ENCODE measurements around the gene LMO2. TPM values are rescaled to one million over a fixed set of nuclear protein-coding genes. Genes with fewer than 3 reads are reported as not detected.
"Not testable (repeated sequence)": the region's sequence is repeated elsewhere in the genome, so short reads cannot be mapped to it uniquely, and the experiment has no call there.

Gene LMO2
- total RNA-seq, 1 donor from 2014 or later: 12.7 TPM

- H3K4me3 Mint-ChIP-seq: no peak overlapping the region
- H3K27me3 Mint-ChIP-seq: peaks cover 23% of the 10 kb centered on the region
- no peak for DNase-seq (ENCODE audit: extremely low spot score, unreplicated experiment)
- H3K9me3 Mint-ChIP-seq: no peaks in the 10 kb centered on the region
- no peaks in the 10 kb centered on the region for H3K36me3 Mint-ChIP-seq
- H3K4me1 Mint-ChIP-seq (ENCODE audit: unreplicated experiment): no peaks in the 10 kb centered on the region
- no peak overlapping the region for H3K27ac Mint-ChIP-seq
- no peak for TF ChIP-seq CTCF (conservative IDR thresholded peaks at IDR 0.05)
Observed at GRCh38 chr11:33919645-33920044, 27.8 kb upstream of the LMO2 start.

DNA sequence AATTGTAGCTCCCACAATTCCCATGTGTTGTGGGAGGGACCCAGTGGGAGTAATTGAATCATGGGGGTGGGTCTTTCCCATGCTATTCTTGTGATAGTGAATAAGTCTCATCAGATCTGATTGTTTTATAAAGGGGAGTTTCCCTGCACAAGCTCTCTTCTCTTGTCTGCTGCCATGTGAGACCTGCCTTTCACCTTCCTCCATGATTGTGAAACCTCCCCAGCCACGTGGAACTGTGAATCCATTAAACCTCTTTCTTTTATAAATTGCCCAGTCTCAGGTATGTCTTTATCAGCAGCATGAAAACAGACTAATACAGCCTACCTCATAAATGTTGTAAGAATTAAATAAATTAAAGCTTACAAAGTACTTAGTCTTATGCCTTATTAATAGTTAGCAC, 25.5 kb upstream of the LMO2 start:
- H3K4me1 Mint-ChIP-seq (ENCODE audit: unreplicated experiment); H3K9me3 Mint-ChIP-seq; H3K4me3 Mint-ChIP-seq; H3K36me3 Mint-ChIP-seq; H3K27ac Mint-ChIP-seq; DNase-seq (ENCODE audit: extremely low spot score, unreplicated experiment): not testable (repeated sequence)
- peaks cover 14% of the 10 kb centered on the region for H3K27me3 Mint-ChIP-seq

- no peak for TF ChIP-seq CTCF (conservative IDR thresholded peaks at IDR 0.05)
- Mint-ChIP-seq H3K4me1 (ENCODE audit: unreplicated experiment) (peaks cover 10% of the 10 kb centered on the region), H3K4me3 (no peak overlapping the region), H3K27ac (no peak overlapping the region), H3K27me3 (peaks cover 14% of the 10 kb centered on the region), H3K36me3 (no peaks in the 10 kb centered on the region), H3K9me3 (peaks cover 5% of the 10 kb centered on the region)
- no peak for DNase-seq (ENCODE audit: extremely low spot score, unreplicated experiment)
Observed at GRCh38 chr11:33916736-33917135, 24.9 kb upstream of the LMO2 start.

DNA sequence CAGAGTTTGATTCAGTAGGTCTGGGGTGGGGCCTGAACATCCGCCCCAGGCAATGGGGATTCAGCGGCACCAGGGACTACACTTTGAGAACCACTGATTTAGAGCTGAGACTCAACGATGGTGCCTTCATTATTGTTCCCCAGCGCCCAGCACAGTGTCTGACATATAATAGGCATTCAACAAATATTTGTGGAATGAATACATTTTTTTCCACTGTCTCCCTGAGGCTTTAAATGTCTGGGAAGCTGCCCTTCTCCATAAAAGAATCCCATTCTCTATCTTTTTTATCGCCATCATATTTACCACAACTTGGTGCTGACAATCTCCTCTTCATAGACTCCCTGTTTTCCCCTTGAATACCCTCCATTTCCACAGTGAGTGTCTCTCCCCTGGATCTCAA, 23.6 kb upstream of the LMO2 start:
- Mint-ChIP-seq H3K27me3 (peaks cover 14% of the 10 kb centered on the region), H3K36me3 (no peaks in the 10 kb centered on the region), H3K4me1 (ENCODE audit: unreplicated experiment) (peaks cover 14% of the 10 kb centered on the region), H3K4me3 (no peak overlapping the region), H3K9me3 (peaks cover 5% of the 10 kb centered on the region), H3K27ac (no peak overlapping the region)
- no peak for TF ChIP-seq CTCF (conservative IDR thresholded peaks at IDR 0.05)
- DNase-seq (ENCODE audit: extremely low spot score, unreplicated experiment): no peak

- Mint-ChIP-seq H3K4me1 (ENCODE audit: unreplicated experiment) (peaks cover 23% of the 10 kb centered on the region), H3K4me3 (no peak overlapping the region), H3K9me3 (peaks cover 5% of the 10 kb centered on the region), H3K27me3 (peaks cover 10% of the 10 kb centered on the region), H3K36me3 (no peaks in the 10 kb centered on the region), H3K27ac (no peak overlapping the region)
- TF ChIP-seq CTCF (conservative IDR thresholded peaks at IDR 0.05): no peak
- DNase-seq (ENCODE audit: extremely low spot score, unreplicated experiment): no peak
Observed at GRCh38 chr11:33913991-33914390, 22.1 kb upstream of the LMO2 start.

- no peak for TF ChIP-seq CTCF (conservative IDR thresholded peaks at IDR 0.05)
- no peak for DNase-seq (ENCODE audit: extremely low spot score, unreplicated experiment)
- H3K36me3 Mint-ChIP-seq: no peaks in the 10 kb centered on the region
- H3K4me1 Mint-ChIP-seq (ENCODE audit: unreplicated experiment): peaks cover 23% of the 10 kb centered on the region
- no peak overlapping the region for H3K27ac Mint-ChIP-seq
- H3K4me3 Mint-ChIP-seq: no peak overlapping the region
- peaks cover 10% of the 10 kb centered on the region for H3K27me3 Mint-ChIP-seq
- peaks cover 5% of the 10 kb centered on the region for H3K9me3 Mint-ChIP-seq
Observed at GRCh38 chr11:33912405-33913361, 20.8 kb upstream of the LMO2 start.

All from type B pancreatic cell (in vitro differentiated cells).